Spinal cord (tissue), 10 donors: ENCODE results near the gene TAS2R41. TPM values are rescaled to one million over a fixed set of nuclear protein-coding genes. Genes with fewer than 3 reads are reported as not detected.

Experiments used
- DNase-seq, 6 donors: peaks; one replicate each; pipeline versions ENCODE4 v3.0.0 to v3.0.0-alpha.2; 2013 to 2015; ENCODE audit warnings: low spot score in 6 of 6, low read depth in 4 of 6
- H3K27ac ChIP-seq: one replicate; pipeline ENCODE4 v1.5.1; 2013; ENCODE audit warnings: low read depth, low read length, control low read depth
- H3K27me3 ChIP-seq: one replicate; pipeline ENCODE4 v1.6.1; 2013; ENCODE audit warnings: low read length; ENCODE audit not compliant: control insufficient read depth, insufficient read depth
- H3K36me3 ChIP-seq: one replicate; pipeline ENCODE4 v1.6.1; 2013; ENCODE audit warnings: low read length; ENCODE audit not compliant: control insufficient read depth, insufficient read depth
- H3K4me1 ChIP-seq: one replicate; pipeline ENCODE4 v1.6.1; 2013; ENCODE audit warnings: low read length; ENCODE audit not compliant: control insufficient read depth, insufficient read depth
- H3K4me3 ChIP-seq: one replicate; pipeline ENCODE4 v1.5.1; 2013; ENCODE audit warnings: low read depth, low read length, control low read depth
- H3K9me3 ChIP-seq: one replicate; pipeline ENCODE4 v1.6.1; 2013; ENCODE audit warnings: low read length; ENCODE audit not compliant: control insufficient read depth, insufficient read depth
- WGBS: methylation state at CpG from one replicate; pipeline ENCODE4 v1.1.5; 2013; ENCODE audit warnings: missing lambda C conversion rate; ENCODE audit not compliant: insufficient coverage; 5-methylcytosine and 5-hydroxymethylcytosine counted together
- long read RNA-seq, 4 donors: transcript quantifications; one replicate each; lab custom pipeline, GENCODE V29; 2026
- polyA plus RNA-seq, 2 donors: library from polyadenylated mRNA; unstranded; fragments of 120-200 nt; gene quantifications; one replicate each; pipeline ENCODE4 v1.2.1, GENCODE V29; 2013; ENCODE audit not compliant: insufficient read length in 2 of 2
- total RNA-seq, 2 donors: library from RNA; depleted of rRNA in 1 of 2; stranded (reverse); fragments of 120-200 nt in 1 of 2; fragments of >200 nt in 1 of 2; gene quantifications; one replicate each; pipeline versions ENCODE4 v1.2.3 to v1.2.4, GENCODE V29; 2013 to 2014
- donor health status: healthy.

The TAS2R41 gene, protein sequence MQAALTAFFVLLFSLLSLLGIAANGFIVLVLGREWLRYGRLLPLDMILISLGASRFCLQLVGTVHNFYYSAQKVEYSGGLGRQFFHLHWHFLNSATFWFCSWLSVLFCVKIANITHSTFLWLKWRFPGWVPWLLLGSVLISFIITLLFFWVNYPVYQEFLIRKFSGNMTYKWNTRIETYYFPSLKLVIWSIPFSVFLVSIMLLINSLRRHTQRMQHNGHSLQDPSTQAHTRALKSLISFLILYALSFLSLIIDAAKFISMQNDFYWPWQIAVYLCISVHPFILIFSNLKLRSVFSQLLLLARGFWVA
- total RNA-seq = not detected
- polyA plus RNA-seq = not detected
- long read RNA-seq, donor 1 = 0 reads
- long read RNA-seq, donor 2 = 0 reads
- long read RNA-seq, donor 3 = 0 reads
- long read RNA-seq, donor 4 = 0 reads

DNA sequence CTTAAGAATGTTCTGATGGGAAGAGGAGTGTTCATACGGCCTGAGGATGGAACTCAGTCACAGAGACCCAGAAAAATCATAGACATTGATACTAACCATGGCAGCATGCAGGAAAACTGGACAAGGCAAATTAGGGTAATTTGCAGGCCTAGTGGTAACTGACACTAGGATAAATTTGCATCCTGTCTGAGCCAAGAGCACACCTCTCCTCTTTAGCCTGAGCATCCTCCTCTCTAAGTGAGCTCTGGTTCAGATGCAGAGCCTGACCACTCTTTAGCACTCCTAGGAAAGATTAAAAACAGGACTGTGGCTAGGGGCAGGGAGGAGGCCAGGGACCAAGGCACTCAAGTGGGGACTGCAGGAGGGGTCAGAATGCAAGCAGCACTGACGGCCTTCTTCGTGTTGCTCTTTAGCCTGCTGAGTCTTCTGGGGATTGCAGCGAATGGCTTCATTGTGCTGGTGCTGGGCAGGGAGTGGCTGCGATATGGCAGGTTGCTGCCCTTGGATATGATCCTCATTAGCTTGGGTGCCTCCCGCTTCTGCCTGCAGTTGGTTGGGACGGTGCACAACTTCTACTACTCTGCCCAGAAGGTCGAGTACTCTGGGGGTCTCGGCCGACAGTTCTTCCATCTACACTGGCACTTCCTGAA is at the start of gene TAS2R41:
TSS of gene TAS2R41 (plus strand) at position 373 of the 650 bp plus-strand sequence. CDS start at position 373, 0 bp downstream.
- no peak for DNase-seq
- Histone ChIP-seq H3K4me1 (no peaks in the 10 kb centered on the region), H3K36me3 (no peaks in the 10 kb centered on the region), H3K9me3 (peaks cover 2% of the 10 kb centered on the region), H3K27ac (no peak within 1 kb of the TSS), H3K27me3 (no peaks in the 10 kb centered on the region), H3K4me3 (no peak within 1 kb of the TSS)
- 76% methylated on average over 9 of the region's 10 CpGs for WGBS

DNA sequence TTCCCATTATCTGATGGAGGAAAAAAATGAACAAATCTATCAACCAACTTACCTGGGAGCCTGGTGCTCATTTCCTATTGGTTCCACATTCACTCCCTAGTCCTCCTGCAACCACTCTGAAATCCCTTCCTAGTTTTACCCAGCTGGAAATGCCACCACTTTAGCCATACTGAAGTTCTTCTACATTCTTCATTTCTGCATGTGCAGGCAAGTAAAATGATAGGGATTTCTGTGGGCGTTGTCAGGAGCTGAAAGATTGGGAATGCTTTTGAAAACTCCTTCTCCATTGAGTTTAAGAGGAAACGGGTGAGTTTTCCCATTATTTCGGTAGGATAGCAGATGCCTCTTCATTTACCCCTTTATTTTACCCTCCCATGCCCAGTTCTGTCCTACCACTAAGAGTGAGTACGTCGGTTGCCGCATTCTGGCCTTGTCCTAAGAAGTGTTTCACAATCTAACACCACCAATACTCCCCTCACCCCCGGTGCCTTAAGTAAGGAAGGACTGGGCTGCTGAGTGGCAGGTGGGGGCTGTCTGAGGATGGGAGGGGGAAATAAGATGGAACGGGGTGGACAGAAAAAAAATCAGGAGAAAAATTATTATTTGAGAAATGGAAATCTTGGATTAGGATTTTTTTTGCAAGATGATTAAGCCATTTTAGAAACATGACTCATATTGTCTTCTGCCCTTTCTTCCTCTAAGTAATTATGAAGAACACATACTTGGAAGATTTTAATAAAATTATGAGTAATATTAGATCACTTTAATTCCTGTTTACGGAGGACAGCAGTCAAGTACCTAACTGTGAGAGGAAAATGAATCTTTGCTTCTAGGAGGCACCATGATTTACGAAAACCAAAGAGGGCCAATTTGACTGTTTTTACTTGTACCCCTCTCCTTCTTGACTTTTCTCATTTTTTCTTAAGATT is 47.6 kb upstream of the TAS2R41 start:
- Histone ChIP-seq H3K9me3 (no peaks in the 10 kb centered on the region), H3K4me1 (no peaks in the 10 kb centered on the region), H3K27ac (no peak overlapping the region), H3K4me3 (no peak overlapping the region), H3K27me3 (no peaks in the 10 kb centered on the region), H3K36me3 (no peaks in the 10 kb centered on the region)
- no CpG with 5 or more reads among the region's 10 CpGs for WGBS
- DNase-seq = no peak

DNA sequence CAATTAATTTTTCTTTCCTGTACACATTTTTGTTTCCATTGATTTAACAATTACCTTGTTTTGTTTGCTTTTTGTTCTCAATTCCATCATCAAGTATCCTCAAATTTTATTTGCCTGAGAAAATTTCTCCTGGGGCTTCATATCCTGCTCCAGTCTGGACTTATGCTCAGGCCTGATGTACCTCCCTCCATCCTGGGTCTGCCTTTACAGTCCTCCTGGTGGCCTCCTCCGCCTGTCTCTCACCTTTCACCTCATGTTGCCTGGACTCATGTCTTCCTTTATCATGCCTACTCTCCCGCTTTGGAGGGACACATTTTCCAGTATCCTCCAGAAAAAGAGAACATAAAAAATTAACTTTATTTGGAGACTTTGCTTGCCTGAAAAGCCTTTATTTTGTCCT is 46.6 kb upstream of the TAS2R41 start:
- Histone ChIP-seq H3K4me3 (no peak overlapping the region), H3K27me3 (no peaks in the 10 kb centered on the region), H3K9me3 (no peaks in the 10 kb centered on the region), H3K36me3 (no peaks in the 10 kb centered on the region), H3K4me1 (no peaks in the 10 kb centered on the region), H3K27ac (no peak overlapping the region)
- DNase-seq = no peak
- 100% methylated on average over 1 of the region's 2 CpGs for WGBS

DNA sequence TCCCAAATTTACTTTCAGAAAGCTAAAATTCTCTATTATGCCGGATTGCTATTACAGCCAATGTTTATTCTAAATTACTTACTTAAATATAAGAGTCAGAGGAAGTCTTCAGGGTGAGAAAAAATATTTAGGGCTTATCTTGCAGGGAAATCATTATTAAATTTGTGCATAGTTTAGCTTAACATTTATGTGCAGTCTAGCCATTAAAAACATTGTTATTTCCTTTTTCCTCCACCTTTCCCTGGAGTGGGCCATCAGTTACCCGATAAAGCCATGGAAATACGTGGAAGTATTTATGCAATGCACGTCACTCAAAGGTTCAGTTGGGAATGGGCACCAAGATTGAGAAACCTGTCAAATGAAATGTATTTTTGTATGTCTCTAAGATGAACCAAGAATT is 43.9 kb upstream of the TAS2R41 start:
- H3K27ac ChIP-seq = no peak overlapping the region
- H3K4me1 ChIP-seq = no peaks in the 10 kb centered on the region
- no peak for DNase-seq
- H3K9me3 ChIP-seq = no peaks in the 10 kb centered on the region
- no peaks in the 10 kb centered on the region for H3K27me3 ChIP-seq
- H3K36me3 ChIP-seq = no peaks in the 10 kb centered on the region
- WGBS = no CpG with 5 or more reads among the region's 4 CpGs
- no peak overlapping the region for H3K4me3 ChIP-seq

DNA sequence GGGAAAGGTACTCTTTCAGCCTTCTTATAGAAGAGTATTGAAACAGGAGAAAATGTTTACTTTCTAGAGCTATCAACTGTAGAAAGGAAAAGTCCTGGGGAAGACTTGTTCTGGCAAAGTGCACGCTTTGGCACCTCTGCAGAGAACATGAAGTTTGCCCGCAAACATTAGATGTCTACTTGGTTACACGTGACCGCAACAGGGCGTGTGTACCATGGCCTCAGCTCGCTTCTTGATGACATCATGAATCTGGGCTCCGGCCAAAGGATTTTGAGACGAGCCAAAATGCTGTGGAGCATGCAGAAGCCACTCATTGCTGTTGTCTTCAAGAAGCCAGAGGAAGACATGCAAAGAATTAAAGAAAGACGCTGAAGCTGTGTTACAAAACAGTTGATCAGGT is 43.0 kb upstream of the TAS2R41 start:
- WGBS = 93% methylated on average over 9 of the region's 9 CpGs
- Histone ChIP-seq H3K27me3 (no peaks in the 10 kb centered on the region), H3K36me3 (no peaks in the 10 kb centered on the region), H3K9me3 (no peaks in the 10 kb centered on the region), H3K4me3 (no peak overlapping the region), H3K27ac (no peak overlapping the region), H3K4me1 (no peaks in the 10 kb centered on the region)
- DNase-seq = no peak

DNA sequence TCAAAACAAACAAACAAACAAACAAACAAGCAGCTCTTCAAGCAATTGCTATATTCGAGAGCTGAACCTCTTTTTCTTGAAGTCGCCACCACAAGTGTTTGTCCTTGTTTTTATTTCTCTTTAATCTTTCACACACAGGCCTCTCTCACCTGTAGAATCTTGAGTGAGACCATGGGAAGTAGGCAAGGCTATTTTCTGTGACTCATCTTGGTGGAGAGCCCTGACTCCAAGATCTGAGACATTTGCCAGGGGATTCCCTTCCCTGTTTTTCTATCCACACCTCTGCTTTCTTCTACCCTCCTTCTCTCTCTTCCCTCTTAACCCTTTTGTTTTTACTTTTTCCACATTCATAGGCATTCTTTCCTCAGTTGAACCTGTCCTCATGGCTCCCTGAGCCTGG is 42.4 kb upstream of the TAS2R41 start:
- Histone ChIP-seq H3K27me3 (no peaks in the 10 kb centered on the region), H3K27ac (no peak overlapping the region), H3K36me3 (no peaks in the 10 kb centered on the region), H3K4me1 (no peaks in the 10 kb centered on the region), H3K9me3 (no peaks in the 10 kb centered on the region), H3K4me3 (no peak overlapping the region)
- no CpG with 5 or more reads among the region's 2 CpGs for WGBS
- no peak for DNase-seq

DNA sequence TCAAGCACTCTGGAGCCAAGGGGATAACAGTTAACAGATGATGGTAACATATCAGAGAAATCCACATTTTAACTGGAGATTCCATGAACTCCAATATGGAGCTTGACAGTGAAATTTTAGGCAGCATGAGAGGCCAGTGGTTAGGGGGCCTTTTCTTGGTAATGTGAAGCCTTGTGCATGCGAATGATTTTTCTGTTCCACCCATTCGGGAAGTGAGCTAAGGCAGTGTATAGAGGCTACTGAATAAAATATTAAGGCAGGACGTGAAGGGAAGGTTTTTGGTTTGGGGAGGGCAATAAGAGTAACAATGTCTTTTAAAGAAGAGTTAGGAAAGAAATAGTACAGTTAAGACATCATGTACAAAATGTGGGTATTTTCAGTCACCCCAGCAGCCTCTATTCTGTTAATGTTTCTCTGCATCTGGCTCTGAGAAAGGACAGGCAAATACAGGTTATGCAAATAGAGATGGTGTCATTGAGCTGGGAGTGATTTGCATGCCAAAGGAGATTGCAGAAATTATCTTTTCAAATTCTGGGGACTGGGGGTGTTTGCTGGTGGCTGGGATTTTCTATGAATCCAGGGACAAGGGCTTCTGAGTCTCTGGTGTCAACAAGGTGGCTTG is 41.2 kb upstream of the TAS2R41 start:
- Histone ChIP-seq H3K36me3 (no peaks in the 10 kb centered on the region), H3K9me3 (no peaks in the 10 kb centered on the region), H3K4me3 (no peak overlapping the region), H3K27me3 (no peaks in the 10 kb centered on the region), H3K4me1 (no peaks in the 10 kb centered on the region), H3K27ac (no peak overlapping the region)
- DNase-seq = no peak
- 67% methylated on average over 2 of the region's 3 CpGs for WGBS

DNA sequence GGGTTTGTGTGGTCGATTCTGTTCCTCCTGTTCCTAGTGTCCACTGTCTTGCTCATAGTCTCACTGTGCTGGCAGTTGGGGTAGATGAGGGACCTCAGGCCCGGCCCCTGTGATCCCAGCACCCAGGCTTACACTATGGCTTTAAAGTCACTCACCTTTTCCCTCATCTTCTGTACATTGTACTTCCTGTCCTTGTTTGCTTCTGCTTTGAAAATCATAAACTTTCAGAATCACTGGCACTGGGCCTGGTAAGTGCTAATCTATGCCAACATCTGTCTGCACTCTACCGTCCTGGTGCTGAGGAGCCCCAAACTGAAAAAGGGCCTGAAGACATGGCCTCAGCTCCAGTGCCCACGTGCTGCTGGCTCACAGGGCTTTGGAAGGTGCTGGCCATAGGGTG is 40.1 kb upstream of the TAS2R41 start:
- no peak for DNase-seq
- Histone ChIP-seq H3K27me3 (no peaks in the 10 kb centered on the region), H3K4me1 (no peaks in the 10 kb centered on the region), H3K36me3 (no peaks in the 10 kb centered on the region), H3K27ac (no peak overlapping the region), H3K4me3 (no peak overlapping the region), H3K9me3 (no peaks in the 10 kb centered on the region)
- 83% methylated on average over 3 of the region's 4 CpGs for WGBS

DNA sequence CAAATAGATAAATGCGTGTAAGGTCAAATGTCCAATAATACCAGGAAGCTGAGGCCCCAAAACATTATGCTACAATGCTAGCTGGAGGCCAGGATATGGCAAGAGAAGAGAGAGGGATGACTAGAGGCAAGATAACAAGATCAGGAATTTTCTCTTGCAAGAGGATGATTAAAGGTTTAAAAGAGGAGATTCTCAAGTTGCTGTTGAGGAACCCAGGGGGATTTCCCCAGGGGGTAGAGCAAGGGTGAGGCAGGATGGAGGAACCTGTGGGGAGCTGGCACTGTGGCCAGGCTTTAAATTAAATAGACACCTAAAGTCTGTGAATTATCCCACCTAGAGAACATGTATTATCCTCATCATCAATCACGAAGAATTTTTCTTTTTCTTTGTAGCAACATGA is 37.8 kb upstream of the TAS2R41 start:
- no peak for DNase-seq
- no CpG with 5 or more reads among the region's 2 CpGs for WGBS
- no peaks in the 10 kb centered on the region for H3K4me1 ChIP-seq

More for the DNA sequence above, 37.8 kb upstream of the TAS2R41 start:
- Histone ChIP-seq H3K36me3 (no peaks in the 10 kb centered on the region), H3K4me3 (no peak overlapping the region), H3K9me3 (no peaks in the 10 kb centered on the region), H3K27ac (no peak overlapping the region), H3K27me3 (no peaks in the 10 kb centered on the region)
